Fibroblast of peridontal ligament (primary cell): ENCODE measurements around the gene WDR26.
"Not testable (repeated sequence)": the region's sequence is repeated elsewhere in the genome, so short reads cannot be mapped to it uniquely, and the experiment has no call there.

Experiments
- DNase-seq: peaks from one replicate; pipeline ENCODE4 v3.0.0-alpha.2; 2010; ENCODE audit errors: extremely low read depth

The WDR26 gene

DNA sequence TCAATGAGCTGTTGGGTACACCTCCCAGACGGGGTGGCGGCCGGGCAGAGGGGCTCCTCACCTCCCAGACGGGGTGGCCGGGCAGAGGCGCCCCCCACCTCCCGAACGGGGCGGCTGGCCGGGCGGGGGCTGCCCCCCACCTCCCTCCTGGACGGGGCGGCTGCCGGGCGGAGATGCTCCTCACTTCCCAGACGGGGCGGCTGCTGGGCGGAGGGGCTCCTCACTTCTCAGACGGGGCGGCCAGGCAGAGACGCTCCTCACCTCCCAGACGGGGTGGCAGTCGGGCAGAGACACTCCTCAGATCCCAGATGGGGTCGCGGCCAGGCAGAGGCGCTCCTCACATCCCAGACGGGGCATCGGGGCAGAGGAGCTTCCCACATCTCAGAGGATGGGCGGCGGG is 84.9 kb downstream of the WDR26 start:
- DNase-seq = not testable (repeated sequence)

DNA sequence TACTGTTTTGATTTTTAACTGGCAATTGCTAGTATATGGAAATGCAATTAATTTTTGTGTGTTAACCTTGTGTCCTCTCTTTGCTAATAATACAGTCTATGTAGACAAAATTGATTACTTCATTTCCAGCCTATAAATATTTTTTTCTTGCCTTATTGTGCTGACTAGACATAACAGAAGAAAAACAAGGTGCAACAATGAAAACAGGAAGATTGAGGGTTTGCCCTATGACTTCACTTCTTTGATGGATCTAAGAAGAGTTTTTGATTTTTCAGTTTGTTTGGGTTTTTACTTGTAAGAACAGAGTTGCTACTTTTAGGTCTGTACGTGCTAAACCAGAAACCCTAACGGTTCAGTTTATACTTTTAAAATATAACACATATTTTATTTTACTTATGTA is 86.5 kb downstream of the WDR26 start:
- no peak for DNase-seq

DNA sequence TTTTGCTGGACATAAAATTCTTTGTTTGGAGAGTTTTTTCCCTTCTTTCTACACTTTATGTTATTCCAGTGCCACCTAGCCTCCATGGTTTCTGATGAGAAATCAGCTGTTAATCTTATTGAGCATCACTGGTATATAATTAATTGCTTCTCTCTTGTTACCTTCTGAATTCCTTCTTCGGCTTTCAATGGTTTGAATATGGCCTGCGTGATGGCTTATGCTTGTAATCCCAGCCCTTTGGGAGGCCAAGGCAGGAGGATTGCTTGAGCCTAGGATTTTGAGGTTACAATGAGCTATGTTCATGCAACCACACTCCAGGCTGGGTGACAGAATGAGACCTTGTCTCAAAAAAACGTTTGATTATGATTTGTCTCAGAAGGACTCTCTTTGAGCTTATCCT is 90.9 kb downstream of the WDR26 start:
- DNase-seq = no peak

DNA sequence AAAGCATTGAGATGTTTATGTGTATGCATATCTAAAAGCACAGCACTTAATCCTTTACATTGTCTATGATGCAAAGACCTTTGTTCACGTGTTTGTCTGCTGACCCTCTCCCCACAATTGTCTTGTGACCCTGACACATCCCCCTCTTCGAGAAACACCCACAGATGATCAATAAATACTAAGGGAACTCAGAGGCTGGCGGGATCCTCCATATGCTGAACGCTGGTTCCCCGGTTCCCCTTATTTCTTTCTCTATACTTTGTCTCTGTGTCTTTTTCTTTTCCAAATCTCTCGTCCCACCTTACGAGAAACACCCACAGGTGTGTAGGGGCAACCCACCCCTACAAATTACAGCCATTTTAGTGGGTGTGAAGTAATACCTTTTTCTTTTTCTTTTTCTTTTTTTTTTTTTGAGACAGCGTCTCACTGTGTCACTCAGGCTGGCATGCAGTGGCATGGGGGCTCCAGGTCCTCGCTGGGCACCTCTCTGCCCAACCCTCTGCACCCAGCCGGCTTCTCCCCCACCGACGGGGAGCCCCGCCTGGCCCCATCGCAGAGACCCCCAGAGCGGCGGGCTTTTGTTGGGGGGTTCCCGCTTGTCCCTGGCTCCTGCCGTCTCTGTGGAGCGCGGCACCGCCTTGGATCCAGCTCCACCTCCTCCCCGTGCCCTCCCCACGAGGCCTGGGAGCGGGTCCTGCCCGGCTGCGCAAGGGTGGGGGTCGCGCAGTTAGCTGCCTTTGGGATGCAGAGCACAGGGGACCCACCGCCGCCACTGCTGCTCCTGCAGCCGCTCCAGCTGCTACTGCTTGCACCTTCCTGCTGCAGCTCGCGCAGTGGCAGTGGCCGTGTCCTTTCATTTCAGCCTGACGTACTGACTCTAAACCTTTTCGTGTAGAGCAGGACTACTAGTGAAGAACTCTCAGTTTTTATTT is 93.9 kb downstream of the WDR26 start:
- DNase-seq = not testable (repeated sequence)

DNA sequence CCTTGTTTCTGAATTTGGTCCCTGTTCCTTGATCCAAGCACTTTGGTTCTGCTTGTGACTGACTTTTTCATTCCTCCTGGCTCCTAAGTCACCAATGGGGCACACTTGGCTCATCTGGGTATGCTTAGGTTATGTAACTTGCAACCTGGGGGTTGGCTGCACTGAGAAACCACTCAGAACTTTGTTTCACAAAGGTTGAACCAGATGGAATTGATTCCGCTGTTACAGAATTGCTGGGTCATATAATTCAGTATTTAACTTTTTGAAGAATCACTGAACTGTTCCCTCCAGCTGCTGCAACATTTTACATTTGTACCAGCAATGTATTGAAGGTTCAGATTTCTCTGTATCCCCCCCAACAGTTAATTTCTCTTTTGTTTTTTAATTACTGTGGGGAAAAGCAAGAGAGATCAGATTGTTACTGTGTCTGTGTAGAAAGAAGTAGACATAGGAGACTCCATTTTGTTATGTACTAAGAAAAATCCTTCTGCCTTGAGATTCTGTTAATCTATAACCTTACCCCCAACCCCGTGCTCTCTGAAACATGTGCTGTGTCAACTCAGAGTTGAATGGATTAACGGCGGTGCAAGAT is 95.1 kb downstream of the WDR26 start:
- no peak for DNase-seq

DNA sequence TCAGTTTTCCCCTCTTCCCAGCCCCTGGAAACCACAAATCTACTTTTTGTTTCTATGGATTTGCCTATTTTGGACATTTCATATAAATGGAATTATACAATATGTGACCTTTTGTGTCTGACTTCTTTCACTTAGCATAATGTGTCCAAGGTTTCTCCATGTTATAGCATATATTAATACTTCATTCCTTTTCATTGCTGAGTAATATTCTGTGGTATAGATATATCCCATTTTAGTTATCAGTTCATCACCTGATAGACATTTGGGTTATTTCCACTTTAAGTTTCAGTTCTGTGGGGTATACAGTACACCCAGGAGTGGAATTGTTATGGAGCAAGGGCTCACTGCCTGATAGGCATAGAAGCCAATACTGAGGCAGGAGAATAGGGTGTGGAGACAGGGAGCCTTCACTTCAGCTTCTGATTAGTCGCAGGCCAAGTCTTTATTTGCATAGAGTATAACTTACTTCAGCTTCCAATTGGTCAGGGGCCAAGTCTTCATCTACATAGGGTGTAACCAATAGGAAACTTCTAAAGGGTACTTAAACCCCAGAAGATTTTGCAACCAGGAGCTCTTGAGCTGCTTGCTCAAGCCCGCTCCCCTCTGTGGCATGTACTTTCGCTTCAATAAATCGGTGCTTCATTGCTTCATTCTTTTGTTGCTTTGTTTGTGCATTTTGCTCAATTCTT is 96.3 kb downstream of the WDR26 start:
- no peak for DNase-seq
